ENCODE measurements around the gene GIGYF1.
"Not testable (repeated sequence)": the region's sequence is repeated elsewhere in the genome, so short reads cannot be mapped to it uniquely, and the experiment has no call there.

Gene GIGYF1

GRCh38 chr7:100710452-100710851 is 16.4 kb upstream of the GIGYF1 start:
- no peak for DNase-seq (ENCODE audit: low spot score)

DNA sequence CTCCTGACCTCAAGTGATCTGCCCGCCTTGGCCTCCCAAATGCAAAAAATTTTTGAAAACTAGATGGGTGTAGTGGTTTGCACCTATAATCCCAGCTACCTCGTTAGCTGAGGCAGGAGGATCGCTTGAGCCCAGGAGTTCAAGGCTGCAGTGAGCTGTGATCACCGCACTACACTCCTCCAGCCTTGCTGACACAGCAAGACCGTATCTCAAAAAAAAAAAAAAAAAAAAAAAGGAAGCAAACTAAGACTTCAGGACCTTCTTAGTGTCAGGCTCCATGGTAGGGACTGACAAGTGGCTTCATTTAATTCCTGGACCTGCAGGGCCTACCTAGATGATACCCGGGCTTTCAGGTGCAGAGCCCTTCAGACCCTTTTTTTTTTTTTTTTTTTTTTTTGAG is 14.3 kb upstream of the GIGYF1 start:
- no peak for DNase-seq (ENCODE audit: low spot score)

DNA sequence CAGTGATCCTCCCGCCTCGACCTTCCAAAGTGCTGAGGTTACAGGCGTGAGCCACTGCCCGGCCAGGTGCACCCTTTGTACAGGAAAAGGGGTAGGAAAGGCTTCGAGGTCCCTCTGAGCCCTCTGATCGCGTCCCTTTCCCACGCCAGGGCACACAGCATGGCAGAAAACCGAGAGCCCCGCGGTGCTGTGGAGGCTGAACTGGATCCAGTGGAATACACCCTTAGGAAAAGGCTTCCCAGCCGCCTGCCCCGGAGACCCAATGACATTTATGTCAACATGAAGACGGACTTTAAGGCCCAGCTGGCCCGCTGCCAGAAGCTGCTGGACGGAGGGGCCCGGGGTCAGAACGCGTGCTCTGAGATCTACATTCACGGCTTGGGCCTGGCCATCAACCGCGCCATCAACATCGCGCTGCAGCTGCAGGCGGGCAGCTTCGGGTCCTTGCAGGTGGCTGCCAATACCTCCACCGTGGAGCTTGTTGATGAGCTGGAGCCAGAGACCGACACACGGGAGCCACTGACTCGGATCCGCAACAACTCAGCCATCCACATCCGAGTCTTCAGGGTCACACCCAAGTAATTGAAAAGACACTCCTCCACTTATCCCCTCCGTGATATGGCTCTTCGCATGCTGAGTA is 12.7 kb upstream of the GIGYF1 start:
- no peak for DNase-seq (ENCODE audit: low spot score)

GRCh38 chr7:100705753-100706671 is 12.0 kb upstream of the GIGYF1 start, which contains the start of gene POP7:
Gene POP7, plus strand, starts transcription at chr7:100706121. Its CDS starts 710 bp downstream, at chr7:100706831.
- DNase-seq (ENCODE audit: low spot score) = peak; percentile 96

GRCh38 chr7:100705320-100705752 is 11.3 kb upstream of the GIGYF1 start:
- peak; percentile 93 for DNase-seq (ENCODE audit: low spot score)

GRCh38 chr7:100701089-100701488 is 7.0 kb upstream of the GIGYF1 start:
- DNase-seq (ENCODE audit: low spot score) = not testable (repeated sequence)

GRCh38 chr7:100699018-100699417 is 5.0 kb upstream of the GIGYF1 start:
- no peak for DNase-seq (ENCODE audit: low spot score)

GRCh38 chr7:100696123-100696521 is 2.1 kb upstream of the GIGYF1 start:
- no peak for DNase-seq (ENCODE audit: low spot score)

DNA sequence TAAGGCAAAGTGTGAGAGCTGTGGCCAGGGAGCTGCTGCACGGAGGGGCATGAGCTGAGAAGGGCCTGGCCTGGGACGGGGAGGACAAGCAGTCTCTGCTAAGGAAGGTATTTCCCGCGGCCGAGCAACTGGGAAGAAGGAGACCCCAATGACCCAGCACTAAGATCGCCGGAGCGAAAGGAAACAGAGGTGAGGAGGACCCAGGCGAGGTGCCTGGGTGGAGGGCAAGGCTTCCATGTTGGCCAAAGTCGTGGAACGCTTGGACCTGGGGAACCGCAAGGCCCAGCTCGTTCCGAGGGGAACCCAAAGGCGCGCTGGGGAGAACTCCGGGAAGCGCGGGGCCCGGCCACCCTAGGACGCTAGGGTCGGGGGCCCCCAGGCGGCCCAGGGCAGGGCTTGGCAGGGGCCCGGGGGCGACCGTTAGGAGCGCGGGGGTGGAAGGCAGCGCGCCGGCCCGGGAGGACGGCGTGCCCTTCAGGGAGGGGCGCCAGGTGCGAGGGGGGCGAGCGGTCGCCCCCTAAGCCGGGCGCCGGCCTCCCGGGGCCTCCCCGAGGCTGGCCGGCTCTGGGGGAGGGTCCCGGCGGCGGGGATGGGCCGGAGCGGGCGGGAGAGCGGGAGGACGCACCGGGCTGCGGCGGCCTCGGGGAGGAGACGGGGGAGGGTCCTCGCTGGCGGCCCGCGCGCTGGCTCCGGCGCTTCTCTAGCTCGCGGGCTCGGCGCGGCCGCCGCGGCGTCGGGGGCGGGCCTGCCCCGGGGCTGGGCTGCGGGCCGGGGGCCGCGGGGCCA is 545 bp downstream of the GIGYF1 start:
- DNase-seq (ENCODE audit: low spot score) = peak; percentile 66

- no peak for DNase-seq (ENCODE audit: low spot score)
Observed at GRCh38 chr7:100692578-100692961, 1.5 kb downstream of the GIGYF1 start.

GRCh38 chr7:100691676-100692577 is 2.1 kb downstream of the GIGYF1 start:
- peak; percentile 91 for DNase-seq (ENCODE audit: low spot score)

- peak; percentile 22 for DNase-seq (ENCODE audit: low spot score)
Observed at GRCh38 chr7:100689230-100690135, 4.6 kb downstream of the GIGYF1 start.

GRCh38 chr7:100688326-100688860 is 5.7 kb downstream of the GIGYF1 start:
- no peak for DNase-seq (ENCODE audit: low spot score)

DNA sequence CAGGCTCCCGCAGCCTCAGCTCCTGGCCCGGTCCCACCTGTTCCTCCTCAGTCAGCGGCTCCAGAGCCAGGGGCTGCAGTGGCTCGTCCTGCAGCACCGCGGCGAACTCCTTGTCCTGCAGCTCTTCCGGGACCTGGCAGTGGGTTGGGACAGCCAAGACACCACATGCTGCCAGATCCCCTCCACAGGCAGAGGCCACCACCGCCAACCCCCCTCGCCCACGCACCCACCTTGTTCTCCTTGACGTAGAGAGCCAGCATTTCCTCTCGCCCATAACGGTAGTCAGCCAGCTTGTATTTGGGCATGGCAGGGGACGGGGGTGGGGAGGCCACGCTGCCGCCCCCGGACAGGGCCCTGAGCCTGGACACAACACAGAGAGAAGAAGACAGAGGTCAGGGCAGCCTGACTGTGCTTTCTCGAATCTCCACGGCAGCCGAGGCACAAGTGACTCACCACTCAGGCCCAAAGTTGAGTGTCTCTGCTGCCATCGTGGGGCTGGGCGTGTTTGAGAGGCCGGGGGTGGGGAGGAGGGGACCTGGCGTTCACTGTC is 6.2 kb downstream of the GIGYF1 start:
- DNase-seq (ENCODE audit: low spot score) = no peak

DNA sequence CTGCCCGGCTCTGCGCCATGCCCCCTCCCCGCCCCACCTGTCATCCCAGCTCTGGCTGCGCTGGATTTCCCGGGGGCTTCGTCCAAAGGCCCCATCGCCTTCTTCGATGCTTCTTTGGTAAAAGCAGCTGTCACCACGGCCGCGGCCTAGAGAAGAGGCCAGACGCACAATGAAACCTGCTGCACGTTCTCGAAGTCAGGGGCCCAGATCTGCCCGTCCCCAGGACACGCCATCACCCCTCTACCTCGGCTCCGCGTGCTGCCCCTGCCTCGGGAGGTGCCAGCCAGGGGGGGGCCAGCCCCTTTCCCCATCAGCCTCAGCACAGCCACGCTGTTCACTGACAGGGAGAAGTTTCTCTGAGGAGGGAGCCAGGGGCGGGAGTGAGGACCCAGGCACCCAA is 6.8 kb downstream of the GIGYF1 start:
- no peak for DNase-seq (ENCODE audit: low spot score)

DNA sequence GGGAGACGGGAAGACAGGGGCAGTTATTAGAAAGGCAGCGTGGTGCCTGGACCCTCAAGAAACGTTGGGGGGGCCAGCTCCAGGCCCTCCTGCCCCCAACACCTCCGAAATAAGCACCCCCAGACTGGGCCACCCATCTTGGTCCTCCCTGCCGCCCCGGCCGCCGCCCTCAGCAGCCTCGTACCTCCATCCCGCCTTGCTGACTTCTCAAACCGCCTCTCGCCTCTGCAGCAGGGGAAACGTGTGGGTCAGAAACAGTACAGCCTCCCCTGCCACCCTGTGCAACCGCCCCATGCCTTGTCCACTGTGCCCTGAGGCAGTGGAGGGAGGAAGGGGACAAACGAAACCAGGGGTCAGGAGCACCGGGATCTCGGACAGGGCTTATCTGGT is 7.2 kb downstream of the GIGYF1 start:
- no peak for DNase-seq (ENCODE audit: low spot score)

- DNase-seq (ENCODE audit: low spot score) = peak; percentile 10
Observed at GRCh38 chr7:100686201-100686821, 7.7 kb downstream of the GIGYF1 start.

DNA sequence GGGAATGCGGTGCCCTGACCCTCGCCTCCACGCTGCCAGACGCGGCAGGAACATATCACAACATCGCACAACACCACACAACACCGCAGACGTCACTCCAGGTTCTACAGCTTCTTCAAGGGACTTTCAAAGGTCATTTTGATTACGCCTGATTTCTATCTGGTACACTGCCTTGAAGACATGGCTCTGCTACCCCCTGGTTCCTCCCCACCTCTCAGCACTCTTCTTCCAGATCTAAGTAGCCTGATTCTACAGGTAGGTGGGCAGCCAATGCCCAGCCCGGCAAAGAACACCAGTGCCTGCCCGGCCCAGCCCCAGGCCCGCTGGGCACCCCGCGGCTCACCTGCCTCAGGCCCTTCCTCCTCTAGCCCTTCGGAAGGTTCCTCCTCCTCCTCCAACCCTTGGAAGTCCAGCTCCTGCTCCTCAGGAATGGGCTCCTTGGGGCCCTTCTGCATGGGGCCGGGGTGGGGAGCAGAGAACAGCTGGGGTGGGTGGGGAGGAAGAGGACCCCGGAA is 8.4 kb downstream of the GIGYF1 start:
- DNase-seq (ENCODE audit: low spot score) = no peak

GRCh38 chr7:100685049-100685605 is 8.9 kb downstream of the GIGYF1 start:
- DNase-seq (ENCODE audit: low spot score) = peak; percentile 7
